HG02973 (cell line): Measurements from ENCODE around the gene CDH26.

Experiments used
- ATAC-seq: cut with Tn5 transposase; IDR thresholded peaks from one replicate; pipeline ENCODE4 v1.9.1; 2021; ENCODE audit warnings: moderate library complexity; ENCODE audit not compliant: unreplicated experiment

Gene CDH26

GRCh38 chr20:59977086-59977485 is 18.9 kb downstream of the CDH26 start:
- ATAC-seq = no peak

- ATAC-seq = no peak
Observed at GRCh38 chr20:59983076-59983475, 24.9 kb downstream of the CDH26 start.

- no peak for ATAC-seq
Observed at GRCh38 chr20:59984541-59984940, 26.3 kb downstream of the CDH26 start.

- no peak for ATAC-seq
Observed at GRCh38 chr20:59985164-59985563, 26.9 kb downstream of the CDH26 start.

- no peak for ATAC-seq
Observed at GRCh38 chr20:59985864-59986263, 27.6 kb downstream of the CDH26 start.

GRCh38 chr20:59987135-59987534 is 28.9 kb downstream of the CDH26 start:
- no peak for ATAC-seq

GRCh38 chr20:59988141-59988540 is 29.9 kb downstream of the CDH26 start:
- no peak for ATAC-seq

- no peak for ATAC-seq
Observed at GRCh38 chr20:59992526-59993084, 34.4 kb downstream of the CDH26 start.

- no peak for ATAC-seq
Observed at GRCh38 chr20:59993736-59994430, 35.7 kb downstream of the CDH26 start.

- no peak for ATAC-seq
Observed at GRCh38 chr20:59994697-59995122, 36.5 kb downstream of the CDH26 start.

GRCh38 chr20:59996108-59996507 is 37.9 kb downstream of the CDH26 start:
- no peak for ATAC-seq

- no peak for ATAC-seq
Observed at GRCh38 chr20:59997896-59998295, 39.7 kb downstream of the CDH26 start.

- ATAC-seq = no peak
Observed at GRCh38 chr20:59999502-59999901, 41.3 kb downstream of the CDH26 start.

GRCh38 chr20:60000271-60001042 is 42.2 kb downstream of the CDH26 start:
- ATAC-seq = no peak

GRCh38 chr20:60001108-60001507 is 42.9 kb downstream of the CDH26 start:
- ATAC-seq = no peak

- no peak for ATAC-seq
Observed at GRCh38 chr20:60003776-60004175, 45.6 kb downstream of the CDH26 start.

- ATAC-seq = no peak
Observed at GRCh38 chr20:60006261-60006660, 48.0 kb downstream of the CDH26 start.

GRCh38 chr20:60007464-60007863 is 49.2 kb downstream of the CDH26 start:
- no peak for ATAC-seq

- ATAC-seq = no peak
Observed at GRCh38 chr20:60008130-60008808, 50.0 kb downstream of the CDH26 start.

GRCh38 chr20:60009318-60009717 is 51.1 kb downstream of the CDH26 start:
- no peak for ATAC-seq

- ATAC-seq = no peak
Observed at GRCh38 chr20:60009826-60010616, 51.8 kb downstream of the CDH26 start.
